NCI-H2171 treated with DMSO at 0.1 percent for 48 hours (cell line): ENCODE data around the gene IL1R2.

Experiments
- DNase-seq: peaks from one replicate; lab custom pipeline; 2025; lab: John Stamatoyannopoulos, UW

IL1R2 gene

DNA sequence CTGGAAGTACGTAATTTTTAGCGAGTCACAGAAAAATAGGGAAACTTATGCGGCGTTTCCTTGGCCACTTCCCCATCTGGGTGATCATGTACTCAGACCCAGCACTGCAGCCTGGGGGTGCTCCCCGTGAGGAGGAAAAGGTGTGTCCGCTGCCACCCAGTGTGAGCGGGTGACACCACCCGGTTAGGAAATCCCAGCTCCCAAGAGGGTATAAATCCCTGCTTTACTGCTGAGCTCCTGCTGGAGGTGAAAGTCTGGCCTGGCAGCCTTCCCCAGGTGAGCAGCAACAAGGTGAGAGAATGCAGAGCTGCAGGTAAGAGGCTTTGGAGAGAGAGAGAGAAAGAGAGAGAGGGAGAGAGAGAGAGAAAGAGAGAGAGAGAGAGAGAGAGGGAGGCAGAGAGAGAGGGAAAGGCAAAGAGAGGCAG lies at the start of gene IL1R2:
IL1R2 (plus strand) TSS at position 240 of the 425 bp plus-strand sequence. CDS start 16,616 bp downstream, outside the sequence.
- no peak for DNase-seq

- no peak for DNase-seq
Observed at GRCh38 chr2:101942851-101943250, 48.9 kb upstream of the IL1R2 start.

DNA sequence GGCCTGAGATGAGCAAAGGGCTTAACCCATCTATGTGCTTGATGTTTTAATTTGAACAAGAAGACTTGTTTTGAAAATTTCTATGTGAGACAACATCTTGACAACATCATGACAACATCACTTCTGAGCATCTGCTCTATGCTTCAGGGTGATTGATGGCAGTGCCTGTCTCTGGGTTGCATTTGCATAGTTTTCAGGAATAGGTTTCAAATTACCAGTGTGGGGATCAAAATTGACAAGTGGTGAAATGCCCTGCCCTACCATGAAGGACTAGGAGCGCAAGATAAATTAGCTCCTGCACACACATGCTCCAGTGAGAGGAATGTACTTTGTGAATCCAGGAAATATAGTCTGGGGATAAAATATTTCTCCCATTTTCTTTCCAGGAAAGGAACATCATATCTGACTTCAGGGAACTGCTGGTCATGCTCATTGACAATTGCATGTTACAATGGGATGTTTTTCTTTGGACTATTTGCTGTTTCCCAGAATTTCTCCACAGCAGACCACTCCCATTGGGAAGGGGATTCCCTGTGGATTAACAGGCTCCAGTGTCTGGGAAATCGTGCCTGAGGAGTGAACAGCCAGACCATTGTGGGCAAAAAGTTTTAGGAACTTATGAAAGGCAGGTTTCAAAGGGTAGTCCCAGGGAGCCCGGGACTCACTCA lies 45.3 kb upstream of the IL1R2 start:
- peak; percentile 5 for DNase-seq

GRCh38 chr2:101947374-101947773 lies 44.4 kb upstream of the IL1R2 start:
- no peak for DNase-seq

DNA sequence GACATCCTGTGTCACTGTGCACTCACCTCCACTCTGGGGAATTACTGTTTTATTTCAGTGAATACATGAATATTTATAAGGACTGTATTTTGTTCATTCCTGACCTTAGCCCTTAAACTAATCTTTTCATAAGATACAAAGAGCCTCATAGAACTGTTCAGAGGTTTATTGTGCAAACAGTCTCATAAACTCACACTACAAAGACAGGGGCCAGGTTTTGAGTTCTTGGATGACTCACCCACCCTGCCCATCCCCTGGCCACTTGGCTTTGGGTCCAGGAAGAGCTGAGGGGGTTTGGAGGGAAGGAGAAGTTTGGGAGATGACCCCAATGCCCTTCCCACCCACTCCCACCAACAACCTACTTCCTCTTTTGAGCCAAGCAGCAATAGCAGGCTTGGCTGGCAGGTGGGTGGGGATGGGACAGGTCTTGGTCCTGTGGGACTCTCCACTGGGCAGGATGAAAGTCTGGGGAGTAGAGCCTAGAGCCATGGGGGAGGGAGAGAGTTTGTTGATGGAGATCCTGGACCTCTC lies 43.1 kb upstream of the IL1R2 start:
- no peak for DNase-seq

DNA sequence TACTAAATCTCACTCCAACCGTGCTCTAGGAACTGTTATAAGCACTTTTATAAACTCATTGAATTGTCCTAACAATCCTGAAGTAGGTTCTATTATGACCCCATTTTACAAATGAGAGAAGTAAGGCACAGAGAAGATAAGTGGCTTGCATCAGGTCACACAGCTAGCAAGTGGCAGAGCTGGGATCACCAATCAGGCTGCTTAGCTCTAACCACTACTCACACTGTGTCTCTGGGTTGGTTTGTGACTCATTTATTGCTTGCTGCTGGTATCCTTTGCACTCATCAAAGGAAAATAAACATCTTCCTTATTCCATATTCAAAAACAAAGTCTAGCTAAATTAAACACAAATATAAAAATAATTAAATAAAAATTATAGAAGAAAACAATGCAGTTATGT lies 42.5 kb upstream of the IL1R2 start:
- DNase-seq: no peak

DNA sequence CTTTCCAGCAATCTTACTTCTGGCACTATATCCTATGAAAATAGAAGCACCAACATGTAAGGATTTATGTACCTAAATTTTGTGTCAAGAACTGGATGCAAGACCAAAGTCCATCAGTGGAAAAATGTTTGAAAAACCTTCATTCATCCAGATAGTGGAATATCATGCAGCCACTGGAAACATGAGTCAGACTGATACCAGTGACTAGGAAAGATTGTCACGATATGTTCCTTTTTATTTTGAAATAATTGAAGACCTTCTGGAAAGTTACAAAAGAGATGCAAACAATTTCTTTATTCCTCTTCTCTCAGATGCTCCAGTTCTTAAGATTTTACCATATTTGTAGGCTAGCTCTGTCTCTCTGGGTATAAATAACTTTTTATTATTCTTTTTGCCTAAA lies 40.5 kb upstream of the IL1R2 start:
- DNase-seq: no peak

DNA sequence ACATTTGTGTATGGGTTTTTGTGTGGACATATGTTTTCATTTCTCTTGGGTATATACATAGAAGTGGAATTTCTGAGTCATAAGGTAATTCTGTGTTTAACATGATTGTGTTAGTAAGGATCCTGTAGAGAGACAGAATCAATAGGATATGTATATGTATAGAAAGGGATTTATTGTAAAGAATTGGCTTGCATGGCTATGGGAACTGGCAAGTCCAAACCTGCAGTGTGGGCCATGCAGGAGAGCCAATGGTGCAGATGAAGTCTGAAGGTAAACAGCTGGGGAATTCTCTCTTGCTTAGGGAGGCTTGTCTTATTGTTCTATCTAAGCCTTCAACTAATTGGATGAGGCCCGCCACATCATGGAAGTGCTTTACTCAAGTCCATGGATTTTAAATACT lies 39.2 kb upstream of the IL1R2 start:
- DNase-seq: no peak

GRCh38 chr2:101956465-101957438 lies 35.0 kb upstream of the IL1R2 start:
- no peak for DNase-seq

- no peak for DNase-seq
Observed at GRCh38 chr2:101958061-101958460, 33.7 kb upstream of the IL1R2 start.

GRCh38 chr2:101960819-101961337 lies 30.9 kb upstream of the IL1R2 start:
- no peak for DNase-seq

- no peak for DNase-seq
Observed at GRCh38 chr2:101961338-101962191, 30.2 kb upstream of the IL1R2 start.

DNA sequence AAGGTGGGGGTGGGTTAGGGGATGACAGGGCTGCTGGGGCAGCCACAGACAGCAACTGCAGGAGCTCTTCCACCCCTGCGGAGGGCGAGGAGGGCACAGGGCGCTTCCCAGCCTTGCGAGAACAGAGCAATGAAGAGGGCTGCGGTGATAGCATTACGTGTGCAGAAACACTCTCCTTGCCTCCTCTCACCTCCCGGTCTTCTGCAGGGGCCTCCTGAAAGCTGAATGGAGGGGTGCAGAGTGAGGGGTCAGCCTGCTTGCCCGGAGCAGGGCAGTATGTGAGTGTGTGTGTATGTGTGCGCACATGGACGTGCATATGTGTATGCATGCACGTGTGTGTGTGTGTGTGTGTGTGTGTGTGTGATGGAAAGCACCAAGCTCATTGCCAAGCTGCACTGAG lies 29.5 kb upstream of the IL1R2 start:
- no peak for DNase-seq

DNA sequence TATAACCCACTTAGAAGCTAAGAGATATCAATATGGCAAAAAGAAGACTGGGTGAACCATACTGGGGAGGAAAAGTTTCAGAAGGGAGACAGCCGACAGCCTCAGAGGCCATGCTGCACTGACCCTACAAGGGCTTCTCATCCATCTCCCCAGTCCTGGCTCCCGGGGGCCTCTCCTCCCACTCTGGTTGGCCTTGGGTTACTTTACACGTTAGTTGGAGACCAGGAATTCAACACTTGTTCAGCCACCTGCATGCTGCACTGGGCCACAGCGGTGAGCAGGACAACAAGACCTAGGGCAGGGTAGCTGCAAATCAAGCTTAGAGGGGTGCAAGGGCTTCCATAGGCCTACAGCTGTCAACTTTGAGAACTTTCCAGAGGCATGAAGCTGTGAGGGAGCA lies 28.6 kb upstream of the IL1R2 start:
- no peak for DNase-seq

DNA sequence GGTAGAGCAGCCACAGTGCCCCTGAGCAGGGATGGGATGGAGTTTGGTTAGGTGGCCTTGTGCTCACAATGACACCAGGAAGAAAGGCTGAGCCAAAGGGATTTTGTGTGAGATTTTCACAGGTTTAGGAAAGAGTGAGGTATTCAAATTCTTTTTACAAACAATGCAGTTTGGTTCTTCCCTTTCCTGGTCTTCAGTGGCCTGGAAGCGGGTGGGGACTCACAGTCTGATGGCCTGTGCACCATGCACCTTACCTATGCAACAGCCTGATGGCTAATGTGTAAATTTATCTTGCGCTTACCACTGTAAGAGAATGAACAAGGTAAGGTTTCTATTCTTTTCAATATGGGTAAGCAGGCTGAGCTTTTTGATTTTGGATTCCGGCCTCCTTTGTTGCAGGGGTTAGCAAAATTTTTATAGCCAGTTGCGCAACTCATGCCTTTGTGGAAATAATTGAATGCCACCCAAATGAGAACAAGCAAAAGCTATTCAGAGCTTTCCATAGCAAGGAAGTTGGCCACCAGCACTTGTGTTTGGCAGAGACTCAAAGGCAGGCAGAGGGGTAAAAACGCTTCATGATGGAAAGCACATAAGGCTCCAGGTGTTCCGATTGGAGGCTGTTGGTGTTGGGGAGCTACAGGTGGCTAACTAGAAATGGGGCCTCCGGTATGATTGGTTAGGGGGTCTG lies 23.8 kb upstream of the IL1R2 start:
- no peak for DNase-seq

DNA sequence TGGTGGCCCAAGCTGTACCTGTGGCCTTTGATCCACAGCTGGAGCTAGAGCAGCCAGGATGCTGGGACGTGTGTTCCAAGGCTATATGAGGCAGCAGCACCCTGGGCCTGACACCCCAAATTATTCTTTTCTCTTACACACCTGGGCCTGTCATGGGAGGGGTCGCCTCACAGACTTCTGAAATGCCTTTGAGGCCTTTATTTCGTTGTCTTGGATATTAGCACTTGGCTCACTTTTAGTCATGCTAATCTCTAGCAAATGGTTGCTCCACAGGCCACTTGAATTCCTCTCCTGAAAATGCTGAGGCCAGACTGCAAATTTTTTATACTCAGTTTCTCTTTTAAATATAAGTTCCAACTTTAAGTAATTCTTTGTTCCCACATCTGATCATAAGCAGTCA lies 22.0 kb upstream of the IL1R2 start:
- DNase-seq: no peak

DNA sequence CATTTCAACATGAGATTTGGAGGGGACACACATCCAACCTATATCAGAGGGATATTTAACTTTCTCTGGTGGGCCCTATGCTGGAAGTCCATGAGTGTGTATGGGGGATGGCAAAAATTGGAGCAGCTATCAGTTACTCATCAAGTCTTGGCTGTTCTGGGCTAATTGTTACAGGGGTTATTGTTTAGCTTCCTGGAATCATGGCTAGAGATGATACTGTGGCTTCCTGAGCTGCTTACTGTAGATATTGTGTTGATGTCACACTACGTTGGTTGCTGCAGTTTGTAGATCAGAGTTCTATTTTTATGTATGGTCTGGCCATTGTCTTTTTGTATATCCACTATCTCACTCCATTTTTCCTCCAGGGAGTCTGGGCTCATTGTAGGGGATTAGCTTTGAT lies 20.9 kb upstream of the IL1R2 start:
- DNase-seq: no peak

GRCh38 chr2:101971836-101972235 lies 19.9 kb upstream of the IL1R2 start:
- DNase-seq: no peak

- DNase-seq: no peak
Observed at GRCh38 chr2:101972621-101973434, 18.9 kb upstream of the IL1R2 start.

- DNase-seq: no peak
Observed at GRCh38 chr2:101974663-101975062, 17.1 kb upstream of the IL1R2 start.
